Neural crest cell (in vitro differentiated cells): ENCODE results near the gene FOXD2. TPM values are rescaled to one million over a fixed set of nuclear protein-coding genes. Genes with fewer than 3 reads are reported as not detected.

ENCODE experiments used
- DNase-seq: peaks from one replicate; pipeline ENCODE4 v3.0.0; 2021; ENCODE audit warnings: low read depth, mixed read lengths, low spot score
- H3K27ac Mint-ChIP-seq: one replicate; pipeline ENCODE4 v1.8.0; 2021; ENCODE audit warnings: mild to moderate bottlenecking, mixed read lengths; ENCODE audit not compliant: unreplicated experiment
- H3K27me3 Mint-ChIP-seq: 2 replicates; pipeline ENCODE4 v1.8.0; 2021; ENCODE audit warnings: low read depth, mild to moderate bottlenecking, mixed read lengths
- H3K36me3 Mint-ChIP-seq: 2 replicates; pipeline ENCODE4 v1.8.0; 2021; ENCODE audit warnings: low read depth, mild to moderate bottlenecking, mixed read lengths
- H3K4me1 Mint-ChIP-seq: 2 replicates; pipeline ENCODE4 v1.8.0; 2021; ENCODE audit warnings: mixed read lengths
- H3K4me3 Mint-ChIP-seq: one replicate; pipeline ENCODE4 v1.8.0; 2021; ENCODE audit warnings: mild to moderate bottlenecking, mixed read lengths
- H3K9me3 Mint-ChIP-seq: 2 replicates; pipeline ENCODE4 v1.8.0; 2021; ENCODE audit warnings: mixed read lengths
- CTCF ChIP-seq: fragments of 200-600 bp; sonication (generic); conservative IDR thresholded peaks from 2 replicates; pipeline ENCODE4 v1.5.0; 2021; ENCODE audit warnings: antibody characterized with exemption, mild to moderate bottlenecking
- total RNA-seq: library from RNA; stranded (reverse); gene quantifications from 2 replicates; pipeline ENCODE4 v1.2.1, GENCODE V29; 2021

FOXD2 gene
- total RNA-seq, 1 donor from 2014 or later = 17.3 TPM

GRCh38 chr1:47471163-47471562 is 33.3 kb downstream of the FOXD2 start:
- Mint-ChIP-seq H3K27ac (no peak overlapping the region), H3K9me3 (no peaks in the 10 kb centered on the region), H3K4me1 (no peaks in the 10 kb centered on the region), H3K27me3 (peaks cover 26% of the 10 kb centered on the region), H3K36me3 (no peaks in the 10 kb centered on the region), H3K4me3 (no peak overlapping the region)
- no peak for TF ChIP-seq CTCF
- DNase-seq = no peak

- H3K4me3 Mint-ChIP-seq = no peak overlapping the region
- H3K9me3 Mint-ChIP-seq = no peaks in the 10 kb centered on the region
- no peaks in the 10 kb centered on the region for H3K4me1 Mint-ChIP-seq
- TF ChIP-seq CTCF = no peak
- peaks cover 31% of the 10 kb centered on the region for H3K27me3 Mint-ChIP-seq
- no peak for DNase-seq
- no peak overlapping the region for H3K27ac Mint-ChIP-seq
- no peaks in the 10 kb centered on the region for H3K36me3 Mint-ChIP-seq
Observed at GRCh38 chr1:47474278-47475193, 36.7 kb downstream of the FOXD2 start.

GRCh38 chr1:47477595-47478080 is 39.8 kb downstream of the FOXD2 start:
- peaks cover 36% of the 10 kb centered on the region for H3K27me3 Mint-ChIP-seq
- TF ChIP-seq CTCF = no peak
- H3K9me3 Mint-ChIP-seq = no peaks in the 10 kb centered on the region
- no peaks in the 10 kb centered on the region for H3K4me1 Mint-ChIP-seq
- H3K27ac Mint-ChIP-seq = no peak overlapping the region
- DNase-seq = no peak
- H3K36me3 Mint-ChIP-seq = no peaks in the 10 kb centered on the region
- H3K4me3 Mint-ChIP-seq = no peak overlapping the region

GRCh38 chr1:47478090-47478489 is 40.2 kb downstream of the FOXD2 start:
- Mint-ChIP-seq H3K36me3 (no peaks in the 10 kb centered on the region), H3K27ac (no peak overlapping the region), H3K27me3 (peaks cover 36% of the 10 kb centered on the region), H3K9me3 (no peaks in the 10 kb centered on the region), H3K4me3 (no peak overlapping the region), H3K4me1 (no peaks in the 10 kb centered on the region)
- no peak for DNase-seq
- no peak for TF ChIP-seq CTCF

- TF ChIP-seq CTCF = no peak
- Mint-ChIP-seq H3K4me3 (no peak overlapping the region), H3K27ac (no peak overlapping the region), H3K9me3 (no peaks in the 10 kb centered on the region), H3K4me1 (no peaks in the 10 kb centered on the region), H3K36me3 (no peaks in the 10 kb centered on the region), H3K27me3 (peaks cover 29% of the 10 kb centered on the region)
- no peak for DNase-seq
Observed at GRCh38 chr1:47479664-47480063, 41.8 kb downstream of the FOXD2 start.
